HG03064 (cell line): Measurements from ENCODE around the gene ASIP.
"Not testable (repeated sequence)": the region's sequence is repeated elsewhere in the genome, so short reads cannot be mapped to it uniquely, and the experiment has no call there.

Experiments used
- ATAC-seq: cut with Tn5 transposase; IDR thresholded peaks from one replicate; pipeline ENCODE4 v1.9.1; 2021; ENCODE audit warnings: low read depth; ENCODE audit not compliant: unreplicated experiment

ASIP gene

DNA sequence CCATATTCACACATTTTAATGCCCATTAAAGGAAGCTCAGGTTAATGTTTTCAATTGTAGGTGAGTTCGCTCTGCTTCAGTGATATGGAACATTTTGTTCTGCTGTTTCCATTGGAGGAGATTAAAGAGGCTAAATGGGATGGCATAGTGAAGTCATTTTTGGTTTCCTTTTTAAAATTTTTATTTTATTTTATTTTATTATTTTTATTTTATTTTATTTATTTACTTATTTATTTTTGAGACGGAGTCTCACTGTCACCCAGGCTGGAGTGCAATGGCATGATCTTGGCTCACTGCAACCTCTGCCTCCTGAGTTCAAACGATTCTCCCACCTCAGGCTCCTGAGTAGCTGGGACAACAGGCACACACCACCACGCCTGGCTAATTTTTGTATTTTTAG is 792 bp downstream of the ASIP start:
- ATAC-seq, result not testable (repeated sequence)

DNA sequence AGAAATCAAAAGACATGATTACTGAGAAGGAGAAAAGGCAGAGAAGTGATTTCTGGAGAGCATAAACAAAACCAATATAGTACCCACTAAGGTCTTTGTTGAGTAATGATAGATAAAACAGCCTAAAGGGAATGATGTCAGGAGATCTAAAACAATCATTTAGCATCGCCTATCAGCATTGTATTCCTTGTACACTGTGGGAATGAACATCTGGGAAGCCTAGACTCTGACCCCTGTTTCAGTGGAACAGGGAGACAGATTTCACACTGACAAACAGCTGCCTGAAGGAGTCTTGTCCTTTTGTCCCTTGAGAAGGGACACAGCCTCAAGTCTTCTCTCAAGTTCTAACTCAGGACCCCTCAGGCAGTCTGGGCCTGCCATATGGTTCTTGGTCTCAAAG is 1.7 kb downstream of the ASIP start:
- ATAC-seq, result no peak

DNA sequence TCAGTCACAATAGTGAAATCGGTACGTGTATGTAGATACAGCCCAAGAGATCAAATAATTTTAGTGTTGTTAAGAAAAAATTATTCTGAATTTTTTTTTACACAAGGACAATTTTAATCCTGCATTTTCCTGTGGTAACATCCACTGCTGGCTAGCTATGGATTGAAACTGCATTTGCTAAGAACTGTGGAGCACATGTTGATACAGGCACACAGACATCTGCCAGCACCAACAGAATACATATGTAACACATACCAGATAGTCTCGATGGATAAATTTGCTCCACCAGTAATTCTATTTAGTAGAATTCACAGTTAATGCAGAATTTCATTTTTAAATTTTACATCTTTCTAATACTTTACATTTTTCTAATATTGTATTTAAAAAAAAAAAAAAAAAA is 2.2 kb downstream of the ASIP start:
- no peak for ATAC-seq

DNA sequence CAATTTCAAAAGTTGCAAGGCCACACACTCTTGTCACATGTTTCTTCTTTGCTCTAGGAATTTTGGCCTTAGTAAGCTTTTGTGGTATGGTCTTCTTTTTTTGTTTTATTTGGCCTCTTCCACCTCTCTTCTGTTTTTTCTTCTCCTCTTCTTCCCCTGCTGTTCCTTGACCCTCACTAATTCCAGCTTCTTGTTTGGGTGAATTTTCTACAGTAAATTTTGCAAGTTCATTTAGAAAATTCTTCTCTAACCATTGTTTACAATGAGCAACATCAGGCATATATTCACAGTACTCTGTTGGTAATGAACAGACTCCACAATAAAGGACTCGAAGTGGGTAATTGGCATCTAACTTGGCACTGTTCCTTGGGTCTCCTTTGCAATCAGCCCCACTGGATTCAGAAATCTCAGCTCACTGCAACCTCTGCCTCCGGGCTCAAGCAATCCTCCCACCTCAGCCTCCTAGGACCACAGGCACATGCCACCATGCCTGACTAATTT is 5.0 kb downstream of the ASIP start:
- no peak for ATAC-seq

DNA sequence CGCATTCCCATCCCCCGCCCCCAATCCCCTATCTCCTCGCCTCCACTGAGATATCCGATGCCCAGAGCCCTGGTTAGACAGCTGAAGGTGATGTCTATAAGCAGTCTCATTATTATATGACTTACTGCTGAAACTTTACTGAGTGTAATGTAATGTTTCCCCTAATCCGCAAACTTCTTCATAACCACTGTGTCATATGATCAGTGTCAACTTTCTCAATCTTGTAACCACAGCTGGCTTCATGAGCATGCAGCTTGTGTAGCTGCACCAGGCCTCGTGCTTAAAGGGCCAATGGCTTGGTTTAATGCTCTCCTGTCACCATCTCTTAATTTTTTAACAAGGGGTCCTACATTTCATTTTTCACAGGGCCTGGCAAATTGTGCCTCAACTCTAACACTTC is 8.1 kb downstream of the ASIP start:
- ATAC-seq, result no peak

DNA sequence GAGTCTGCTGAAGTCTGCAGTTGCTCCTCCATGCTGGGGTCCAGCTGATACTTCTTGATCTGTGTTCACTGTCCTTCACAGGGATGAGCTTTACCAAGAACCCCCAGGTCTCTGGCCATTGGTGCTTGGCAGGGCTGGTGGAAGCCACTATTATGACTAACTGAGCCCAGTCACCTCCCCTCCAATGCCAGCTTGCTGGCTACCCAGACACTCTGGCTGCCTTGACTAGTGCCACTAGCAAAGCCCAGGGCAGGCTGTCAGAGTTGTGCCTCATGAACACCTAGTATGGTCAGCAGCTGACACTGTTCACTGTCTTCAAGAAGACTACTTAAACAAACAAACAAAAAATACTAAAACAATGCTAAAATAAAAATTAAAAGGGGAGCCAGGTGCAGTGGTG is 8.8 kb downstream of the ASIP start:
- no peak for ATAC-seq

DNA sequence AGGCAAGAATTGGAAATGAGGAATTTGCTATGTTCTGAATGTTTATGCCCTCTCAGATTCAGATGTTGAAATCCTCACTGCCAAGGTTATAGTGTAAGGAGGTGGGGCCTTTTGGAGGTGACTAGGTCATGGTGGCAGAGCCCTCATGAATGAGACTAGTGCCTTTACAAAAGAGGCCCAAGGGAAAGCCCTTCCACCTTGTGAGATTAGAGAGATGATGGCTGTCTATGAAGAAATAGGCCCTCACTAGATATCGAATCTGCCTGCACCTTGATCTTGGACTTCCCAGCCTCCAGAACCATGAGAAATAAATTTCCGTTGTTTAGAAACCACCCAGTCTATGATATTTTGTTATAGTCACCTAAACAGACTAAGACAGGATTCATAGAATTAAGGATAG is 10.4 kb downstream of the ASIP start:
- no peak for ATAC-seq

DNA sequence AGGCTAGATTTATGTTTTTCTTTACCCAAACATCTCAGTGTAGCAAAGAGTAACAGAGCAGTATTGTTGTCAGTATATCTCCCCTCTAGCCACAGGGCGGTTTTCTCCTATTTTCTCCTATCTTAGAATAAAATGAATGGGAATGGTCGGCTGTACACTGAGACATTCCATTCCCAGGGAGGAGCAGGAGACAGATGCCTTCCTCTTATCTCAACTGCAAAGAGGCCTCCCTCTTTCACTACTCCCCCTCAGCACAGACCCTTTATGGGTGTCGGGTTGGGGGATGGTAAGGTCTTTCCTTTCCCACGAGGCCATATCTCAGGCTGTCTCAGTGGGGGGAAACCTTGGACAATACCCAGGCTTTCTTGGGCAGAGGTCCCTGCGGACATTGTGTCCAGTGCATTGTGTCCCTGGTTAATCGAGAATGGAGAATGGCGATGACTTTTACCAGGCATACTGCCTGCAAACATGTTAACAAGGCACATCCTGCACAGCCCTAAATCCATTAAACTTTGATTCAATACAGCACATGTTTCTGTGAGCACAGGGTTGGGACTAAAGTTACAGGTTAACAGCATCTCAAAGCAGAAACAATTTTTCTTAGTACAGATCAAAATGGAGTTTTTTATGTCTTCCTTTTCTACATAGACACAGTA is 11.3 kb downstream of the ASIP start:
- ATAC-seq, result not testable (repeated sequence)

DNA sequence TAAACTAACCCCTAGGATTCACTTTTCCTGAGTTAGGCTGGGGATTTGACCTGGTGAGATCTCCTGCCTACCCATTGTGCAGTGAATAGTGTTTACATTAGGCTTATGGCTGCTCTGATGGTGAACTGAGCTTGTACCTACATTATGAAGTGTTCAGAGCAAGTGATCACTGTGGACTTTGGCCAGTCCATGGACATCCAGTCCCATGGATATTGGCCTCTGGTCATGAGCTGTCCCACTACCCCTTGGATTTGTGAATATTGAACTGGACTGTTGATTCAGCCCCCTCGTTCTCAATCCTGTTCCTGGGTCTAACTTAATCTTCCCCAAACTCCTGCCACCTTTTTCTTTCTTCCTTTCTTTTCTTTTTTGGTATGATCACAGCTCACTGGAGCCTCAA is 13.8 kb downstream of the ASIP start:
- ATAC-seq, result no peak

DNA sequence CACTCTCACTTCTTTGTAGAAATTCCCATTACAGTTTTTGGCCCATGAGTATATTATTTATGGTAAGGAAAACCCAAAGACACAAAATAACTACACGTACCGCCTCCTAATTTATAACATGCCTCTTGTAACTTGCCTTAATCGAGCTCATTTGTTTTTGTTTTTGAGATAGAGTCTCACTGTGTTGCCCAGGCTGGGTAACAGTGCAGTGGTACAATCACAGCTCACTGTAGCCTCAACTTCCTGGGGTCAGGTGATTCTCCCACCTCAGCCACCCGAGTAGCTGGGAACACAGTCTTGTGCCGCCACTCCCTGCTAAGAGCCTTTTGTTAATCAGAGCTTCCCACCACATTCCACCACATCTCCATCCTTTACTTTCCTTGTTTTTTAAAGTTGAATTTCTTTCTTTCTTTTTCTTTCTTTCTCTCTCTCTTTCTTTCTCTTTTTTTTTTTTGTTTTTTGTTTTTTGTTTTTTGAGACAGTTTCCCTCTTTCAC is 15.5 kb downstream of the ASIP start:
- no peak for ATAC-seq

DNA sequence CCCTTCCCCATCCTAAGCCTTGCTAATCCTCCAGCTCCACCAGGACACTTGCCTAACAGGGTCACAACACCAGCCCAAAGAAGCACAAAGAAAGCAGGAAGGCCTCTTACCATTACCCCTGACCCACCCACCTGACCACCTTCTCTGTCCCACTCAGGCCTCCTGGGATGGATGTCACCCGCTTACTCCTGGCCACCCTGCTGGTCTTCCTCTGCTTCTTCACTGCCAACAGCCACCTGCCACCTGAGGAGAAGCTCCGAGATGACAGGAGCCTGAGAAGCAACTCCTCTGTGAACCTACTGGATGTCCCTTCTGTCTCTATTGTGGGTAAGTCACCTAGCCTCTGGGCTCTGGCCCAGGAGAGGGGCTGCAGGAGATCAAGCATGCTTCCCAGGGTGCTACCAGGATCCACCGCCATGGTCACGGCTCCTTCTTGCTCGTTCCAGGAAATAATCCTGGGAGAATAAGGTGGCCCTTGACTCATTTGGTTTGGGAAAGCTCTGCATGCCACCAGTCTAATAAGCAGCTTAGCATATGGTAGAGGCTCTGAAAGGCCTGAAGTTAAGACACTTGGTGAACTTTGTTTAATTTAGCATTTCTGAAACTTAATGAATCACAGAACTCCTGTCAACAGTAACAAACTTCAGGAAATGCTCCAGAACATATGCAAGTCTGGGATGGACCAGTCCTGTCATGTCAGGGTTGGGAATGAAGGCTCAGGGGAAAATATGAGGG is 19.2 kb downstream of the ASIP start:
- no peak for ATAC-seq

DNA sequence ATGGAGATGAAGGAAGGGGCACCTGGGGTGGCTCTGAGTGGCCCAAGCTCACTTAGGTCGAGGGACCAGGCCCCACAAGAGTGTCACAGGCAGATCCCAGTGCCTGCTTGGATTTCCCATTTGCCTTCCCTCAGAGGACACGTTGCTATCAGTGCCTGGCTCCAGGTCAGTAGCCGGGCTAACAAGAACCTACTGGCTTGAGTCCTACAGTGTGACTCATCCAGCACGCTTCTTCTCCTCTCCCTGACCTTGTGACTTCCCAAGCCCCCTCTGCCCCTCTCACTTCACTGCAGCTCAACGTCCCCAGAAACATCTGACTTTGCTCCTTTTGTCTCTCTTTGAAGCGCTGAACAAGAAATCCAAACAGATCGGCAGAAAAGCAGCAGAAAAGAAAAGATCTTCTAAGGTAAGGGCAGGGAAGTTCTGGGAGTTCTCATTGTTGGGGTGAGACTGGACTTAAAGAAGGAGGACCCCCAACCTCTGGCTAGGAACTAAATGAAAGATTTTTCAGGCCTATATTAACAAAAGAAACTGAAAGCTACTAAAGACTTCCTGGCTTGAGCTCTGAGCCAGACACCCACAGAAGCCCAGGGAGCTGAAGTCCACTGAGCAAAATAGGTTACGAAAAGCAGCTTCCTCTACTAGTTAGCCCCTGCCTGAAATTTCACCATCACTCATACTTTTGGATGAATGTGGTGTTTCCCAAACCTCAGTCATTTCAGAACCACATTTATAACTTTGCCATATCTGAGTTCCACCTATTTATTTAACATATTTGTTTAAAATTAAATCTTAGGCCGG is 21.5 kb downstream of the ASIP start:
- no peak for ATAC-seq

DNA sequence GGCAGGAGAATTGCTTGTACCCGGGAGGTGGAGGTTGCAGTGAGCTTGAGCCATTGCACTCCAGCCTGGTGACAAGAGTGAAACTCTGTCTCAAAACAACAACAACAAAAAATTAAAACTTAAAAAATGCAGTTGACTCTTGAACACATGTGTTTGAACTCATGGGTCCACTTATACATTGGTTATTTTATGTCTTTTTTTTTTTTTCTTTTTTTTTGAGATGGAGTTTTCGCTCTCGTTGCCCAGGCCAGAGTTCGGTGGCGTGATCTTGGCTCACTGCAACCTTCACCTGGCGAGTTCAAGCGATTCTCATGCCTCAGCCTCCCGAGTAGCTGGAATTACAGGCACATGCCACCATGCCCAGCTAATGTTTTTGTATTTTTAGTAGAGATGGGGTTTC is 22.2 kb downstream of the ASIP start:
- not testable (repeated sequence) for ATAC-seq

DNA sequence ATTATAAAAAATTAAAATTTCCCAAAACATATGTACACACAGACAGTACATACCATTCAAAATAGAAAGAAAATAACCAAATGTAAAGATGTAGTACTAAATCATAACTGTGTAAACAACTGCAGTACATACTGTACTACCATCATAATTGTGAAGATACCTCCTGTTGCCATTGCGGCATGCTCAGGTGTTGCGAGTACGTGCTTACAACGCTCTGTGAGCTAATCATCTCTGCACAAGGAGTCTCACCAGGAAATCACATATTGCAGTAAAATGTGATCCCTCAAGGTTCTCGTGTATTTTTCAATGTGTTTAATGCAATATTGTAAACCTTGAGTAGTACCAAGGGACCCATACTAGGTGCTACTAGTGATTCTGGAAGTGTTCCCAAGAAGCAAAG is 22.9 kb downstream of the ASIP start:
- ATAC-seq, result no peak

DNA sequence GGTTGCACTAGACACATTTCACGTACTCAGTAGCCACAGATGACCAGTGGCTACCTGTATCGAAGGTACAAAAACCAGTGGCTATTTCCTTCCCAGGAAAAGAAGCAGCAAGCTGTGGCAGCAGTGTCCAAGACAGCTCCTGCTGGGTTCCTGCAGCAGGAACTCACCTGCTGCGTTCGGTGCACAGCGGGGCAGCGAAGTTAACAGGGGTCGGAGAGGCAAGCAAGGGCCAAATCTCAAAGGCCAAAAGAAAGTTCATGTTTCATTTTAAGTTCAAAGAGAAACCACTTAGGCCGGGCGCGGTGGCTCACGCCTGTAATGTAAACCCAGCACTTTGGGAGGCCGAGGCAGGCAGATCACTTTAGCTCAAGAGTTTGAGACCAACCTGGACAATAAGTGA is 26.9 kb downstream of the ASIP start:
- no peak for ATAC-seq

DNA sequence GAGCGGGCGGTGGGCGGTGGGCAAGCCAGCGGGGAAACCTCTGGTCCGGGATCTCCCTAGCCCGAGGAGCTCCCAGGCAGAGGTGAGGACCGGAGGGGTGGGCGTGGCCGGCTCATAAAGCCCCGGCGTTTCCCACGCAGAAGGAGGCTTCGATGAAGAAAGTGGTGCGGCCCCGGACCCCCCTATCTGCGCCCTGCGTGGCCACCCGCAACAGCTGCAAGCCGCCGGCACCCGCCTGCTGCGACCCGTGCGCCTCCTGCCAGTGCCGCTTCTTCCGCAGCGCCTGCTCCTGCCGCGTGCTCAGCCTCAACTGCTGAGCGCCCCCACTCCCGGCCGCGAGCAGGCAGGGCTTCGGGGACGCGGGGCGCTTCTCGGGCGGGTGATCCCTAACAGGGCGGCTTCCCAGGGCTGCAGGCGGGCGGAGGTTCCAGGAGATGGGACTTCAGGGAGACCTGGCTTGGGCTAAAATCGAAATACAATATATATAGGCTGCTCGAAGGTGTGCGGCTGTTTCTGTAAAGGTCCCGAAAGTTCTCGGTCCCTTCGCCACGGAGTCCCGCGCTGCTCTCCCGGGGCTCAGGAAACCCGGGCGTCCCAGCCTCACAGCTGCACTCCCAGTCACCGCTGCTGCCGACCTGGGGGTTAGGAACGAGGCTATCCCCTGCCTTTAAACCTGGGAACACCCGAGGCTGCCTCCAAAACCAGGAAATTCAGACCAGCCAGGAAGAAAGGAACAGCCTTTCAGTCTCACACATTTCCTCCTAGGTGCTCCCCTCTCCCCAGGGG is 27.8 kb downstream of the ASIP start:
- no peak for ATAC-seq

DNA sequence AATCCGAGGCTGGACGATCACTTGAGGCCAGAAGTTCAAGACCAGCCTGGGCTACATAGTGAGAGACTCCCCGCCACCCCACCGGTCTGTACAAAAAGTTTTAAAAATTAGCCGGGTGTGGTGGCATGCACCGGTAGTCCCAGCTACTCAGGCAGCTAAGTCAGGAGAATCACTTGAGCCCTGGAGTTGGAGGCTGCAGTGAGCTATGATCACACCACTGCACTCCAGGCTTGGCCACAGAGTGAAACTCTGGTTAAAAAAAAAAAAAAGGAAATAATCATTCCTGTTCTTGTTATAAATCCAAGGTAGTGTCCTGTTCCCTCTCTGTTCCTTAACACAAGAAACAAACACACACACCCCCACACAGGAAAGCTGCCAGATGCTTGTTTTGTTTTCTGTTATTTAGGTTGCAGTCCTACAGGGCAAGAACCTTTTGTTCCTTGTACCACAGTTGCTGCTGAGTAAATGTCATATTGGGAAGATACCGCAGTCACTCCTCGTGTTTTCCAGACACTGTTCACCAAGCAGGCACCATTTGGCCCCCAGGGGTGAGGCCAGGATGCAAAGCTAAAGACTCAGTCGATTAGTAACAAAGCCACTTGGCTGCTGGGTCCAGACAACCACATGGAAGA is 28.9 kb downstream of the ASIP start:
- ATAC-seq, result no peak

DNA sequence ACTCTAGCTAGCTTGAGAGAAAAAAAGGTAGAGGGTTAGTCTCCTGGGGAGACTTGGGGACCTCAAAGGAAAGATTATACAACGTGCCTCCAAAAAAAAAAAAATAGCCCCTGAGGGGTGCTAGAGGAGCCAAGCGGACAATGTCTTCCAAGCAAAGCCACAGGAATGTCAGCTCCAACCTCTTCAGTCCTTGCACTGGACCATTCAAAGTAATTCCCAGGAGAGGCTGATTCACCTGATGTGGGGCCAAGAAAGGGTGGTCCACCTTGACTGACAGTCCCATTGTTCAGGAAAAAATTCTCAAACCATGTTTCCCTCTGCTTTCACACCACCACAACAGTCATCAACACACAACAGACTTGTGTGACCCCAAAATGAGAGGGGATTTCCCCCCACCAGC is 30.7 kb downstream of the ASIP start:
- ATAC-seq, result no peak

DNA sequence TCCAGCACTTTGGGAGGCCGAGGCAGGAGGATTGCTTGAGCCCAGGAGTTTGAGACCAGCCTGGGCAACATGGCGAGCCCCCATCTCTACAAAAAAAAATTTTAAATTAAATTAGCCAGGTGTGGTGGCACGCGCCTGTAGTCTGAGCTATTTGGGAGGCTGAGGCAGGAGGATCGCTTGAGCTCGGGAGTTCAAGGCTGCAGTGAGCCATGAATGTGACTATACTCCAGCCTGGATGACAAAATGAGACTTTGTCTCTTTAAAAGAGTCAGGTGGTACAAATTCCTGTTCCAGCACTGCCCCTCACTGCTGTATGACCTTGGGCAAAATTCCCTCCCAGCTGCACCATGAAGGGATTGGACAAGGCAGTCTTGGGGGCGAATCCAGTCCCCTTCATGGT is 33.5 kb downstream of the ASIP start:
- ATAC-seq, result no peak

DNA sequence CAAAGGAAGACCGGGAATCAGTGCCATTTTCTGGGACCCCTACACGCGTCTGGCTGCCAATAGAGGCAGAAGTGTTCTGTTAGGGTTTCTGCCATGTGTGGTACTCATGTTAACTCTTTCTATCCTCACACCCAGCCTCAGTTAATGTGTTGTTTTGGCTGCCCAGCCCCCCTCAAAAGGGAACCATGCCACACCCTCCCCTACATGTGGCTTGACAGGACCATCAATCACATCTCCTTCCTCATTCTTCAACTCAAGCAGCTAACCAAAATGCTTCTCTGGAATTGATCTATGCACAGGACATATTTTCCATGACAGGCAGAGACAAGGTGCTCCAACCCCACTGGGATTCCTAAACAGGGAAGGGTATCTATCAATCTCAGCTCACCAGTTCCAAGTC is 40.0 kb downstream of the ASIP start:
- ATAC-seq, result no peak
